HepG2 (cell line): ENCODE data around the gene PPP1R27. TPM values are rescaled to one million over a fixed set of nuclear protein-coding genes. Genes with fewer than 3 reads are reported as not detected.

Experiments used
- BRD4 ChIP-seq: sonication (generic); formaldehyde crosslinking; IDR thresholded peaks from 2 replicates; pipeline ENCODE4 v1.4.0; 2020; ENCODE audit warnings: missing genetic modification reagents
- CBX5 ChIP-seq: sonication (generic); formaldehyde crosslinking; IDR thresholded peaks from 2 replicates; pipeline ENCODE4 v1.4.0; 2020; ENCODE audit warnings: missing genetic modification reagents, borderline replicate concordance
- FOXA1 ChIP-seq, 2 experiments: fragments of 450-650 bp in 1 of 2; sonication (generic) in 1 of 2; formaldehyde crosslinking in 1 of 2; IDR thresholded peaks; 2 replicates each; pipeline versions ENCODE4 v1.4.0 to v1.6.1; 2016 to 2020; ENCODE audit warnings: missing genetic modification reagents in 1 of 2
- FOXK2 ChIP-seq: fragments of 450-650 bp; IDR thresholded peaks from 2 replicates; pipeline ENCODE4 v1.6.1; 2016
- HNRNPK ChIP-seq: fragments of 200-400 bp; formaldehyde crosslinking; IDR thresholded peaks from 2 replicates; pipeline ENCODE4 v1.6.1; 2018; ENCODE audit warnings: low read length, low read depth, moderate library complexity, mild to moderate bottlenecking; ENCODE audit not compliant: poor library complexity, severe bottlenecking
- HNRNPLL ChIP-seq: fragments of 200-400 bp; formaldehyde crosslinking; IDR thresholded peaks from 2 replicates; pipeline ENCODE4 v1.6.1; 2017; ENCODE audit warnings: mild to moderate bottlenecking, low read depth, low read length; ENCODE audit not compliant: poor library complexity, severe bottlenecking
- KDM3A ChIP-seq: IDR thresholded peaks from 2 replicates; pipeline ENCODE4 v1.6.1; 2018; ENCODE audit warnings: low read depth, missing compliant biosample characterization
- KDM5B ChIP-seq: sonication (generic); formaldehyde crosslinking; IDR thresholded peaks from 2 replicates; pipeline ENCODE4 v1.4.0; 2020; ENCODE audit warnings: missing genetic modification reagents, mild to moderate bottlenecking, borderline replicate concordance
- KMT2A ChIP-seq: sonication (generic); formaldehyde crosslinking; IDR thresholded peaks from 2 replicates; pipeline ENCODE4 v1.4.0; 2020; ENCODE audit warnings: missing genetic modification reagents
- MED13 ChIP-seq: sonication (generic); formaldehyde crosslinking; IDR thresholded peaks from 2 replicates; pipeline ENCODE4 v1.5.0; 2020; ENCODE audit warnings: missing genetic modification reagents
- MEIS2 ChIP-seq: sonication (generic); formaldehyde crosslinking; IDR thresholded peaks from 2 replicates; pipeline ENCODE4 v1.9.0; 2021; ENCODE audit warnings: mild to moderate bottlenecking, missing genetic modification reagents
- POLR2G ChIP-seq: fragments of 200-400 bp; formaldehyde crosslinking; IDR thresholded peaks from 2 replicates; pipeline ENCODE4 v1.6.1; 2018; ENCODE audit warnings: mild to moderate bottlenecking, low read depth, low read length, moderate library complexity
- SAP130 ChIP-seq: IDR thresholded peaks from 2 replicates; pipeline ENCODE4 v1.6.1; 2016; ENCODE audit warnings: low read depth
- SP4 ChIP-seq: sonication (generic); formaldehyde crosslinking; IDR thresholded peaks from 2 replicates; pipeline ENCODE4 v1.8.1; 2023; ENCODE audit warnings: mild to moderate bottlenecking, missing genetic modification reagents
- SRY ChIP-seq: sonication (generic); formaldehyde crosslinking; IDR thresholded peaks from 2 replicates; pipeline ENCODE4 v1.8.0; 2022; ENCODE audit warnings: mild to moderate bottlenecking, missing genetic modification reagents
- TOPORS ChIP-seq: sonication (generic); formaldehyde crosslinking; IDR thresholded peaks from 2 replicates; pipeline ENCODE4 v1.8.0; 2023; ENCODE audit warnings: mild to moderate bottlenecking, missing genetic modification reagents
- ZNF260 ChIP-seq: sonication (generic); formaldehyde crosslinking; IDR thresholded peaks from 2 replicates; pipeline ENCODE4 v1.4.0; 2020; ENCODE audit warnings: missing genetic modification reagents, low read depth, mild to moderate bottlenecking, borderline replicate concordance
- ZNF275 ChIP-seq: sonication (generic); formaldehyde crosslinking; IDR thresholded peaks from 2 replicates; pipeline ENCODE4 v1.8.0; 2022; ENCODE audit warnings: missing genetic modification reagents, mild to moderate bottlenecking, inconsistent platforms, borderline replicate concordance
- ZNF335 ChIP-seq: sonication (generic); formaldehyde crosslinking; IDR thresholded peaks from 2 replicates; pipeline ENCODE4 v1.4.0; 2020; ENCODE audit warnings: missing genetic modification reagents
- ZNF430 ChIP-seq: sonication (generic); formaldehyde crosslinking; IDR thresholded peaks from 2 replicates; pipeline ENCODE4 v1.9.0; 2021; ENCODE audit warnings: mild to moderate bottlenecking, missing genetic modification reagents
- ZNF513 ChIP-seq: sonication (generic); formaldehyde crosslinking; conservative IDR thresholded peaks from 2 replicates; pipeline ENCODE4 v1.5.0; 2020; ENCODE audit warnings: missing genetic modification reagents
- ZNF639 ChIP-seq: conservative IDR thresholded peaks from 2 replicates; pipeline ENCODE4 v1.6.1; 2018; ENCODE audit warnings: missing genetic modification reagents
- ZNF724P ChIP-seq: sonication (generic); formaldehyde crosslinking; IDR thresholded peaks from 2 replicates; pipeline ENCODE4 v1.8.0; 2022; ENCODE audit warnings: missing genetic modification reagents, borderline replicate concordance
- ZNF766 ChIP-seq: sonication (generic); formaldehyde crosslinking; IDR thresholded peaks from 2 replicates; pipeline ENCODE4 v1.5.0; 2020; ENCODE audit warnings: missing genetic modification reagents, borderline replicate concordance
- ZSCAN5A ChIP-seq: sonication (generic); formaldehyde crosslinking; IDR thresholded peaks from 2 replicates; pipeline ENCODE4 v1.8.0; 2022; ENCODE audit warnings: mild to moderate bottlenecking, missing genetic modification reagents, borderline replicate concordance
- polyA plus RNA-seq, 8 experiments: library from polyadenylated mRNA; depleted of rRNA in 3 of 8; stranded (reverse) in 7 of 8; unstranded in 1 of 8; fragments of >200 nt; fragmentation: Illumina TruSeq in 4 of 8; extraction: Trizol in 4 of 8; gene quantifications; 2 replicates each; pipeline versions ENCODE4 v1.2.1 to v1.2.3, GENCODE V29; 2011 to 2016; ENCODE audit warnings: low read depth in 4 of 8, missing spikeins in 1 of 8, mixed read lengths in 1 of 8; ENCODE audit not compliant: insufficient read depth in 1 of 8
- total RNA-seq, 5 experiments: library from RNA; depleted of rRNA; stranded (reverse); fragments of >200 nt; fragmentation: Illumina TruSeq; extraction: Trizol; gene quantifications; 2 replicates each; pipeline ENCODE4 v1.2.3, GENCODE V29; 2016; ENCODE audit warnings: low read depth in 1 of 5

The PPP1R27 gene
- total and polyA plus RNA-seq, 2 of the 13 experiments (the other 11 are each of a cell fraction or from before 2014, with no cell fraction given) = 0.17 to 1.00 TPM

- TF ChIP-seq ZNF513 = peak; percentile 26; the same call in 1 of the 2 replicates
- TF ChIP-seq HNRNPK = peak; percentile 4
- peak; percentile 77 for TF ChIP-seq POLR2G
- no peak for TF ChIP-seq BRD4
- TF ChIP-seq ZNF639 (CRISPR knock-in tag) = peak; percentile 59
- no peak for TF ChIP-seq FOXA1 (IDR thresholded peaks at IDR 0.05)
- peak; percentile 16; the same call in 1 of the 2 replicates for TF ChIP-seq FOXA1 (CRISPR knock-in tag; IDR thresholded peaks at IDR 0.05)
- no peak; the same call in 1 of the 2 replicates for TF ChIP-seq ZNF430
- peak; percentile 20; the same call in 1 of the 2 replicates for TF ChIP-seq MEIS2 (CRISPR knock-in tag)
- TF ChIP-seq KDM5B (CRISPR knock-in tag) = no peak
- TF ChIP-seq CBX5 (CRISPR knock-in tag) = peak; percentile 56; the same call in 1 of the 2 replicates
- 0 out of 2 replicates have a peak, but pooled peaks have one; percentile 22 for TF ChIP-seq KDM3A (CRISPR knock-in tag)
- TF ChIP-seq ZNF766 (CRISPR knock-in tag) = peak; percentile 39; the same call in 1 of the 2 replicates
- TF ChIP-seq SP4 (CRISPR knock-in tag) = peak; percentile 21; the same call in 1 of the 2 replicates
- no peak for TF ChIP-seq ZNF260 (CRISPR knock-in tag)
- peak; percentile 62 for TF ChIP-seq HNRNPLL
- TF ChIP-seq SAP130 = peak; percentile 24; the same call in 1 of the 2 replicates
- peak; percentile 36; the same call in 1 of the 2 replicates for TF ChIP-seq ZNF724P
- TF ChIP-seq FOXK2 = no peak
- TF ChIP-seq ZSCAN5A (CRISPR knock-in tag) = peak; percentile 78
- TF ChIP-seq MED13 (CRISPR knock-in tag) = peak; percentile 35; the same call in 1 of the 2 replicates
- no peak; the same call in 1 of the 2 replicates for TF ChIP-seq ZNF335 (CRISPR knock-in tag)
- TF ChIP-seq SRY (CRISPR knock-in tag) = no peak; the same call in none of the 2 replicates
- TF ChIP-seq ZNF275 (CRISPR knock-in tag) = 0 out of 2 replicates have a peak, but pooled peaks have one; percentile 20
- TF ChIP-seq KMT2A (CRISPR knock-in tag) = no peak
- TF ChIP-seq TOPORS = 0 out of 2 replicates have a peak, but pooled peaks have one; percentile 17
Observed at GRCh38 chr17:81867991-81868673, 33.3 kb upstream of the PPP1R27 start (continued).
